HCT116 (cell line): ENCODE data around the gene MISP. TPM values are rescaled to one million over a fixed set of nuclear protein-coding genes. Genes with fewer than 3 reads are reported as not detected.

ENCODE experiments used
- ATAC-seq: fragments of 200-7000 bp; cut with Tn5 transposase; 2 replicates; pipeline ENCODE4 v1.9.1; 2020; ENCODE audit warnings: mild to moderate bottlenecking, moderate library complexity
- BruUV-seq: library from RNA; stranded (reverse); fragments of 400-500 nt; replicated peaks from 2 replicates; lab custom pipeline; 2021; lab: Mats Ljungman, UMichigan
- CTCF ChIA-PET: fragments of 300-600 bp; sonication (Branson Sonifier 250); formaldehyde crosslinking; loops from one replicate; lab custom pipeline; 2021; ENCODE audit warnings: antibody characterized with exemption; lab: Charles Lee
- POLR2A ChIA-PET: fragments of 300-600, 350-600 bp; sonication (Branson Sonifier 250); formaldehyde crosslinking; loops from one replicate; lab custom pipeline; 2021; ENCODE audit warnings: antibody characterized with exemption; lab: Charles Lee
- RAD21 ChIA-PET, 2 experiments: fragments of 300-600 bp; sonication (Branson Sonifier 250); formaldehyde crosslinking; loops; one replicate each; lab custom pipeline; 2023; ENCODE audit warnings: low total read pairs in 2 of 2; ENCODE audit not compliant: uncharacterized antibody in 2 of 2, unreplicated experiment in 2 of 2, low non-redundant PET in 1 of 2; lab: Charles Lee
- DNase-seq: peaks from one replicate; pipeline ENCODE4 v3.0.0-alpha.2; 2010; ENCODE audit warnings: low read depth, low spot score
- H2AFZ ChIP-seq: fragments of 200-600 bp; shearing (Covaris generic), sonication (generic); 2 replicates; pipeline ENCODE4 v1.6.1; 2017; ENCODE audit warnings: low read depth, mixed run types, mixed read lengths, antibody characterized with exemption, low read length; ENCODE audit not compliant: poor library complexity, severe bottlenecking
- H3K27ac ChIP-seq: 2 replicates; pipeline ENCODE4 v1.5.1; 2012; ENCODE audit warnings: low read depth, low read length
- H3K27me3 ChIP-seq: fragments of 200-600 bp; sonication (generic); 2 replicates; pipeline ENCODE4 v1.6.1; 2016; ENCODE audit warnings: mixed run types, low read length, mixed read lengths; ENCODE audit not compliant: insufficient read depth
- H3K36me3 ChIP-seq, 2 experiments: fragments of 200-500 bp in 1 of 2; fragments of 200-600 bp in 1 of 2; sonication (Bioruptor generic) in 1 of 2; sonication (generic) in 1 of 2; 2 replicates each; pipeline versions ENCODE4 v1.5.1 to v1.6.1; 2014 to 2016; ENCODE audit warnings: low read length in 2 of 2, inconsistent platforms in 1 of 2, mixed read lengths in 1 of 2, mixed run types in 1 of 2; ENCODE audit not compliant: insufficient read depth in 2 of 2, control insufficient read depth in 1 of 2
- H3K4me1 ChIP-seq, 2 experiments: fragments of 200-600 bp in 1 of 2; sonication (generic) in 1 of 2; 2 replicates each; pipeline versions ENCODE4 v1.5.1 to v1.6.1; 2012 to 2017; ENCODE audit warnings: low read length in 2 of 2, inconsistent platforms in 1 of 2, mild to moderate bottlenecking in 1 of 2, mixed read lengths in 1 of 2, mixed run types in 1 of 2, moderate library complexity in 1 of 2; ENCODE audit not compliant: insufficient read depth in 2 of 2, control insufficient read depth in 1 of 2
- H3K4me2 ChIP-seq: fragments of 200-600 bp; sonication (generic); 2 replicates; pipeline ENCODE4 v1.6.1; 2017; ENCODE audit warnings: mixed run types, low read length, mixed read lengths
- H3K4me3 ChIP-seq, 2 experiments: fragments of 200-600 bp in 1 of 2; sonication (generic) in 1 of 2; replicated peaks in 1 of 2; 2 replicates each; pipeline ENCODE4 v1.5.1; 2011 to 2016; ENCODE audit warnings: low read length in 2 of 2, control low read depth in 1 of 2, low read depth in 1 of 2, mild to moderate bottlenecking in 1 of 2, mixed read lengths in 1 of 2, mixed run types in 1 of 2
- H3K79me2 ChIP-seq: fragments of 200-600 bp; sonication (generic); 2 replicates; pipeline ENCODE4 v1.6.1; 2017; ENCODE audit warnings: mild to moderate bottlenecking, mixed run types, low read length, moderate library complexity, mixed read lengths; ENCODE audit not compliant: insufficient read depth
- H3K9ac ChIP-seq: fragments of 200-600 bp; sonication (generic); 2 replicates; pipeline ENCODE4 v1.6.1; 2016; ENCODE audit warnings: low read length, mixed read lengths
- H3K9me2 ChIP-seq: fragments of 200-600 bp; sonication (generic), shearing (Covaris generic); 2 replicates; pipeline ENCODE4 v1.6.1; 2017; ENCODE audit warnings: mixed run types, mild to moderate bottlenecking, moderate library complexity; ENCODE audit not compliant: insufficient read depth
- H3K9me3 ChIP-seq, 2 experiments: fragments of 200-500 bp in 1 of 2; fragments of 200-600 bp in 1 of 2; sonication (Bioruptor generic) in 1 of 2; sonication (generic) in 1 of 2; 2 replicates each; pipeline ENCODE4 v1.6.1; 2014 to 2017; ENCODE audit warnings: low read length in 2 of 2, mixed read lengths in 2 of 2, inconsistent platforms in 1 of 2, low read depth in 1 of 2, mild to moderate bottlenecking in 1 of 2, mixed run types in 1 of 2, moderate library complexity in 1 of 2; ENCODE audit not compliant: control insufficient read depth in 1 of 2, insufficient read depth in 1 of 2
- H4K20me1 ChIP-seq: fragments of 200-600 bp; sonication (generic), shearing (Covaris generic); 2 replicates; pipeline ENCODE4 v1.6.1; 2017; ENCODE audit warnings: mixed run types, mild to moderate bottlenecking, moderate library complexity; ENCODE audit not compliant: insufficient read depth
- CEBPB ChIP-seq: IDR thresholded peaks from 2 replicates; pipeline ENCODE4 v1.6.1; 2012; ENCODE audit warnings: low read depth
- EGR1 ChIP-seq: IDR thresholded peaks from 2 replicates; pipeline ENCODE4 v1.6.1; 2012; ENCODE audit warnings: low read depth
- EZH2phosphoT487 ChIP-seq: fragments of 200-600 bp; IDR thresholded peaks from 2 replicates; pipeline ENCODE4 v1.6.1; 2018; ENCODE audit warnings: antibody characterized with exemption, borderline replicate concordance
- POLR2AphosphoS5 ChIP-seq: IDR thresholded peaks from 2 replicates; pipeline ENCODE4 v1.6.1; 2011; ENCODE audit warnings: mild to moderate bottlenecking, low read depth, low read length, moderate library complexity
- RAD21 ChIP-seq: IDR thresholded peaks from 2 replicates; pipeline ENCODE4 v1.6.1; 2012; ENCODE audit warnings: low read depth, mild to moderate bottlenecking
- SIN3A ChIP-seq: IDR thresholded peaks from 2 replicates; pipeline ENCODE4 v1.6.1; 2012; ENCODE audit warnings: low read depth
- SRF ChIP-seq: IDR thresholded peaks from 2 replicates; pipeline ENCODE4 v1.6.1; 2012; ENCODE audit warnings: low read depth
- TCF7L2 ChIP-seq: IDR thresholded peaks from 2 replicates; pipeline ENCODE4 v1.7.0; 2011; ENCODE audit warnings: borderline replicate concordance, inconsistent platforms; ENCODE audit not compliant: insufficient read depth, insufficient read length; ENCODE audit errors: extremely low read depth
- intact Hi-C: fragments of 100-400 bp; cut with micrococcal nuclease; formaldehyde crosslinking; loops from 2 replicates; pipeline ENCODE4 v1.10.0; 2022
- total RNA-seq: library from RNA; stranded (reverse); gene quantifications from one replicate; pipeline ENCODE4 v1.2.1, GENCODE V29; 2021; ENCODE audit not compliant: unreplicated experiment
- TF ChIP-seq, protein P1 (sequence below): IDR thresholded peaks from 2 replicates; pipeline ENCODE4 v1.6.1; 2012
- TF ChIP-seq, protein P2 (sequence below): IDR thresholded peaks from 2 replicates; pipeline ENCODE4 v1.6.1; 2012; ENCODE audit warnings: low read depth
- TF ChIP-seq, protein P3 (sequence below): IDR thresholded peaks from 2 replicates; pipeline ENCODE4 v1.6.1; 2012

MISP gene
- total RNA-seq, 1 experiment from 2014 or later, result 38.2 TPM

DNA sequence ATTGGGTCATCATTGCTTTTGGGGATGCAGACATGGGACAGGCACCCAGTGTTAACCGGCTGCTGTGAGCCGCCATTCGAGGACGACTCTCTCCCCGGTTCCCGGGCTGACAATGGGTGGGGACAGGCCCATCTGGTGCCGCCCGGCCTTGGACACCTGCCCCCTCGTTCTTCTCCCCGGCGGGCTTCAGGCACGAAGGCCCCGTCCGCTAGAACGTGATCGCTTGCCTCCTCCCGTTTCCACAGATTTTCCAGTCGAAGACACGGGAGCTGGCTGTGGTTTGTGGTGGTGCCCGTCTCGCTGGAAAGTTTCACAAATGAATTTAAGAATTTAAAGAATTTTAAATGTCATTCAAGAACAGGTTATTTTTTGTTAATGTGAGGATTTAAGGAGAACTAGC lies 40.1 kb upstream of the MISP start (continued):
- TF ChIP-seq SRF (no peak), RAD21 (no peak), EGR1 (no peak), TCF7L2 (no peak), POLR2AphosphoS5 (no peak)
- TF ChIP-seq, protein P1, sequence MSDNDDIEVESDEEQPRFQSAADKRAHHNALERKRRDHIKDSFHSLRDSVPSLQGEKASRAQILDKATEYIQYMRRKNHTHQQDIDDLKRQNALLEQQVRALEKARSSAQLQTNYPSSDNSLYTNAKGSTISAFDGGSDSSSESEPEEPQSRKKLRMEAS, result no peak
- TF ChIP-seq, protein P2, sequence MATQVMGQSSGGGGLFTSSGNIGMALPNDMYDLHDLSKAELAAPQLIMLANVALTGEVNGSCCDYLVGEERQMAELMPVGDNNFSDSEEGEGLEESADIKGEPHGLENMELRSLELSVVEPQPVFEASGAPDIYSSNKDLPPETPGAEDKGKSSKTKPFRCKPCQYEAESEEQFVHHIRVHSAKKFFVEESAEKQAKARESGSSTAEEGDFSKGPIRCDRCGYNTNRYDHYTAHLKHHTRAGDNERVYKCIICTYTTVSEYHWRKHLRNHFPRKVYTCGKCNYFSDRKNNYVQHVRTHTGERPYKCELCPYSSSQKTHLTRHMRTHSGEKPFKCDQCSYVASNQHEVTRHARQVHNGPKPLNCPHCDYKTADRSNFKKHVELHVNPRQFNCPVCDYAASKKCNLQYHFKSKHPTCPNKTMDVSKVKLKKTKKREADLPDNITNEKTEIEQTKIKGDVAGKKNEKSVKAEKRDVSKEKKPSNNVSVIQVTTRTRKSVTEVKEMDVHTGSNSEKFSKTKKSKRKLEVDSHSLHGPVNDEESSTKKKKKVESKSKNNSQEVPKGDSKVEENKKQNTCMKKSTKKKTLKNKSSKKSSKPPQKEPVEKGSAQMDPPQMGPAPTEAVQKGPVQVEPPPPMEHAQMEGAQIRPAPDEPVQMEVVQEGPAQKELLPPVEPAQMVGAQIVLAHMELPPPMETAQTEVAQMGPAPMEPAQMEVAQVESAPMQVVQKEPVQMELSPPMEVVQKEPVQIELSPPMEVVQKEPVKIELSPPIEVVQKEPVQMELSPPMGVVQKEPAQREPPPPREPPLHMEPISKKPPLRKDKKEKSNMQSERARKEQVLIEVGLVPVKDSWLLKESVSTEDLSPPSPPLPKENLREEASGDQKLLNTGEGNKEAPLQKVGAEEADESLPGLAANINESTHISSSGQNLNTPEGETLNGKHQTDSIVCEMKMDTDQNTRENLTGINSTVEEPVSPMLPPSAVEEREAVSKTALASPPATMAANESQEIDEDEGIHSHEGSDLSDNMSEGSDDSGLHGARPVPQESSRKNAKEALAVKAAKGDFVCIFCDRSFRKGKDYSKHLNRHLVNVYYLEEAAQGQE, result no peak

DNA sequence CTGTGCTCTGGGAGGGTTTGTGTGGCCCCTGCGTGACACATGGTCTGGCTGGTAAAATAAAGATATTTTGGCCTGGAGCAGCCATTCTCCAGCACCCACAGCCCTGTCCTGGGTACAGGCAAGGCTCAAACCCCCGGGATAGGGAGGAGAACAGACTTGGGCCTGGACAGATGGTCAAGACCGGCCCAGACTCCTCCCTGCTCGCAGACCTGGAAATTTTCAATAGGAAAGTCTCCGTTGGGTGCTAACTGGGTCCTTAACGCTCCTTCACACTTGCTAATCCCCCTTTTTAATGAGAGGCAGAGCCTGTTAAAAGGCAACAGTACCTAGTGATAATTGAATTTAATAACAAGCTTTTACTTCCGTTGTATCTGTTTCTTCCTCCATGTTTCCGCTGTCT lies 39.7 kb upstream of the MISP start:
- RAD21 ChIA-PET, result no interaction called here
- no TSS peak for BruUV-seq
- Histone ChIP-seq H3K9ac (no peak overlapping the region), H3K36me3 (no peaks in the 10 kb centered on the region; a peak in 1 of 4 replicates), H3K4me3 (no peak overlapping the region), H3K9me3 (peaks cover 0 to 6% of the 10 kb centered on the region in 2 experiments; a peak in 1 of 4 replicates), H3K27ac (no peak overlapping the region), H3K27me3 (no peaks in the 10 kb centered on the region), H3K4me2 (no peak overlapping the region), H3K79me2 (no peaks in the 10 kb centered on the region), H2AFZ (no peak overlapping the region), H3K4me1 (peaks cover 10 to 21% of the 10 kb centered on the region in 2 experiments), H3K9me2 (no peaks in the 10 kb centered on the region), H4K20me1 (no peaks in the 10 kb centered on the region)
- TF ChIP-seq, protein P1, result no peak
- TF ChIP-seq SRF, result no peak
- TF ChIP-seq, protein P3, sequence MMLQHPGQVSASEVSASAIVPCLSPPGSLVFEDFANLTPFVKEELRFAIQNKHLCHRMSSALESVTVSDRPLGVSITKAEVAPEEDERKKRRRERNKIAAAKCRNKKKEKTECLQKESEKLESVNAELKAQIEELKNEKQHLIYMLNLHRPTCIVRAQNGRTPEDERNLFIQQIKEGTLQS, result no peak
- no peak for TF ChIP-seq CEBPB
- no peak for TF ChIP-seq RAD21
- no peak for TF ChIP-seq SIN3A
- TF ChIP-seq EZH2phosphoT487, result no peak
- no peak for DNase-seq
- POLR2A ChIA-PET, result no interaction called here
- ATAC-seq, result no peak
- intact Hi-C loops, result no loop called here
- CTCF ChIA-PET, result no interaction called here
